Esophagus (tissue), 2 donors: Measurements from ENCODE around the gene NUMB. TPM values are rescaled to one million over a fixed set of nuclear protein-coding genes. Genes with fewer than 3 reads are reported as not detected.
"Not testable (repeated sequence)": the region's sequence is repeated elsewhere in the genome, so short reads cannot be mapped to it uniquely, and the experiment has no call there.

Experiments used
- H3K27ac ChIP-seq, 2 donors: one replicate each; pipeline ENCODE4 v1.5.1; 2013; ENCODE audit warnings: low read depth in 2 of 2, mild to moderate bottlenecking in 2 of 2, inconsistent platforms in 1 of 2, low read length in 1 of 2, moderate library complexity in 1 of 2
- H3K27me3 ChIP-seq, 2 donors: one replicate each; pipeline ENCODE4 v1.6.1; 2013; ENCODE audit warnings: low read length in 2 of 2, control low read depth in 1 of 2, mild to moderate bottlenecking in 1 of 2; ENCODE audit not compliant: insufficient read depth in 2 of 2, control insufficient read depth in 1 of 2
- H3K36me3 ChIP-seq, 2 donors: one replicate each; pipeline ENCODE4 v1.6.1; 2013; ENCODE audit warnings: low read length in 1 of 2; ENCODE audit not compliant: control insufficient read depth in 2 of 2, insufficient read depth in 2 of 2
- H3K4me1 ChIP-seq, 2 donors: one replicate each; pipeline ENCODE4 v1.6.1; 2013; ENCODE audit warnings: low read length in 1 of 2; ENCODE audit not compliant: control insufficient read depth in 2 of 2, insufficient read depth in 2 of 2
- H3K4me3 ChIP-seq, 2 donors: one replicate each; pipeline ENCODE4 v1.5.1; 2013; ENCODE audit warnings: low read length in 2 of 2, mild to moderate bottlenecking in 2 of 2, low read depth in 1 of 2, moderate library complexity in 1 of 2
- H3K9me3 ChIP-seq, 2 donors: one replicate each; pipeline ENCODE4 v1.6.1; 2013; ENCODE audit warnings: mild to moderate bottlenecking in 2 of 2, low read depth in 1 of 2, low read length in 1 of 2, moderate library complexity in 1 of 2; ENCODE audit not compliant: control insufficient read depth in 2 of 2, insufficient read depth in 1 of 2
- WGBS, 2 donors: extraction: QIAGEN DNeasy Blood & Tissue Kit; methylation state at CpG; one replicate each; pipeline ENCODE4 v1.1.7; 2013; 5-methylcytosine and 5-hydroxymethylcytosine counted together
- polyA plus RNA-seq, 2 donors: library from polyadenylated mRNA; stranded (reverse); fragments of 200-250 nt; gene quantifications; one replicate each; pipeline ENCODE4 v1.2.3, GENCODE V29; 2013
- donor health status: healthy with polysubstance abuse.
- donor health status: Bipolar disorder and iron deficiency.

The NUMB gene
- polyA plus RNA-seq, 2 donors, result 26.9 to 34.8 TPM

DNA sequence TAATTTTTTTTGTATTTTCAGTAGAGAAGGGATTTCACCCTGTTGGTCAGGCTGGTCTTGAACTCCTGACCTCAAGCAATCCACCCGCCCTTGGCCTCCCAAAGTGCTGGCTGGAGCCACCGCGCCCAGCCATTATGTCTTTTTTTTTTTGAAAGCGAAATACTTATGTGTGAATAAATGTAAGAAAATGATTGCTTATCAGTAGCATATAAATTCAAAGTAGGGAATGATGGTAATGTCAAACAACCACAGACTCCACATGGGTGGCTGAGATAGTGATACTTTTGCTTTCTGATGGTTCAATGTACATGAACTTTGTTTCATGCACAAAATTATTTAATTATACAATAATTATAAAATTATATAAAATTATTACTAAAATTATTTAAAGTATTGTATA, 145.2 kb downstream of the NUMB start:
- Histone ChIP-seq H3K4me3 (no peak overlapping the region), H3K27me3 (no peaks in the 10 kb centered on the region), H3K4me1 (no peaks in the 10 kb centered on the region), H3K9me3 (no peaks in the 10 kb centered on the region), H3K27ac (no peak overlapping the region), H3K36me3 (peaks cover 0 to 2% of the 10 kb centered on the region in 2 donors)
- 94 to 97% methylated on average over 4 of the region's 4 CpGs for WGBS, 2 donors

GRCh38 chr14:73312687-73313086, 145.7 kb downstream of the NUMB start:
- H3K4me1 ChIP-seq, result no peaks in the 10 kb centered on the region
- no peaks in the 10 kb centered on the region for H3K27me3 ChIP-seq
- H3K9me3 ChIP-seq, result no peaks in the 10 kb centered on the region
- peaks cover 0 to 2% of the 10 kb centered on the region in 2 donors for H3K36me3 ChIP-seq
- no peak overlapping the region for H3K27ac ChIP-seq
- H3K4me3 ChIP-seq, result no peak overlapping the region
- 79 to 84% methylated on average over 3 of the region's 3 CpGs for WGBS, 2 donors

GRCh38 chr14:73311708-73312030, 146.7 kb downstream of the NUMB start:
- H3K9me3 ChIP-seq, result no peaks in the 10 kb centered on the region
- no peaks in the 10 kb centered on the region for H3K27me3 ChIP-seq
- H3K4me3 ChIP-seq, result no peak overlapping the region
- peaks cover 0 to 2% of the 10 kb centered on the region in 2 donors for H3K36me3 ChIP-seq
- no peaks in the 10 kb centered on the region for H3K4me1 ChIP-seq
- 72 to 77% methylated on average over 2 of the region's 2 CpGs for WGBS, 2 donors
- no peak overlapping the region for H3K27ac ChIP-seq

- H3K4me1 ChIP-seq, H3K27me3 ChIP-seq, H3K9me3 ChIP-seq, H3K4me3 ChIP-seq, H3K36me3 ChIP-seq, H3K27ac ChIP-seq: not testable (repeated sequence)
- 72 to 97% methylated on average over 1 of the region's 1 CpG for WGBS, 2 donors
These were observed 149.1 kb downstream of the NUMB start for GRCh38 chr14:73309207-73309606.

DNA sequence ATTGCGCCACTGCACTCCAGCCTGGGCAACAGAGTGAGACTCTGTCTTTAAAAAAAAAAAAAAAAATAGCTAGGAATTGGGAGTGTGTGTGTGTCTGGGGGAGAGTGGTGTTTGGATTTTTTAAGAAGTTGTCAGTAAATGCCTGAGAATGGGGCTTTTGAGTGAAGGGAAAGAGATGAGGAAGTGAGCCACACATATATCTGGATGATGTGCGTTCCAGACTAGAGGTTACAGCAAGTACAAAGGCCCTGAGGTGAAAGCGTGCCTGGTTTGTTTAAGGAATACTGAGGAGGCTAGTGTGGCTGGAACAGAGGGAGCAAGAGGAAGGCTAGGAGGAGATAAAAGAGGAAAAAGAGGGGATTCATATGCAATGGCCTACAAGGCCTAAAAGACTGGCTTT, 151.1 kb downstream of the NUMB start:
- Histone ChIP-seq H3K36me3 (no peaks in the 10 kb centered on the region), H3K27me3 (no peaks in the 10 kb centered on the region), H3K4me3 (no peak overlapping the region), H3K27ac (no peak overlapping the region), H3K9me3 (no peaks in the 10 kb centered on the region), H3K4me1 (no peaks in the 10 kb centered on the region)
- WGBS, 2 donors, result 96 to 100% methylated on average over 3 of the region's 3 CpGs

- Histone ChIP-seq H3K27me3 (no peaks in the 10 kb centered on the region), H3K36me3 (no peaks in the 10 kb centered on the region), H3K9me3 (no peaks in the 10 kb centered on the region), H3K4me1 (no peaks in the 10 kb centered on the region), H3K27ac (no peak overlapping the region), H3K4me3 (no peak overlapping the region)
- 76 to 82% methylated on average over 3 of the region's 3 CpGs for WGBS, 2 donors
These were observed 152.8 kb downstream of the NUMB start for GRCh38 chr14:73305499-73305898.

GRCh38 chr14:73295198-73295796, 163.0 kb downstream of the NUMB start:
- Histone ChIP-seq H3K9me3 (no peaks in the 10 kb centered on the region), H3K27ac (no peak overlapping the region), H3K36me3 (peaks cover 0 to 2% of the 10 kb centered on the region in 2 donors), H3K4me1 (no peaks in the 10 kb centered on the region), H3K4me3 (no peak overlapping the region), H3K27me3 (no peaks in the 10 kb centered on the region)
- 68 to 73% methylated on average over 1 of the region's 1 CpG for WGBS, 2 donors

- Histone ChIP-seq H3K4me1 (no peaks in the 10 kb centered on the region), H3K4me3 (no peak overlapping the region), H3K36me3 (peaks cover 0 to 2% of the 10 kb centered on the region in 2 donors), H3K27me3 (no peaks in the 10 kb centered on the region), H3K9me3 (no peaks in the 10 kb centered on the region), H3K27ac (no peak overlapping the region)
- 92 to 93% methylated on average over 12 of the region's 12 CpGs for WGBS, 2 donors
These were observed 164.3 kb downstream of the NUMB start for GRCh38 chr14:73293782-73294781.

- no peaks in the 10 kb centered on the region for H3K4me1 ChIP-seq
- no peak overlapping the region for H3K27ac ChIP-seq
- H3K27me3 ChIP-seq, result no peaks in the 10 kb centered on the region
- H3K36me3 ChIP-seq, result peaks cover 0 to 2% of the 10 kb centered on the region in 2 donors
- 65 to 66% methylated on average over 4 of the region's 4 CpGs for WGBS, 2 donors
- no peak overlapping the region for H3K4me3 ChIP-seq
- no peaks in the 10 kb centered on the region for H3K9me3 ChIP-seq
These were observed 168.1 kb downstream of the NUMB start for GRCh38 chr14:73290279-73290678.
